ENCODE results near the gene DUXB. TPM values are rescaled to one million over a fixed set of nuclear protein-coding genes. Genes with fewer than 3 reads are reported as not detected.

Gene DUXB
- total RNA-seq, 2 experiments from 2014 or later: not detected

DNA sequence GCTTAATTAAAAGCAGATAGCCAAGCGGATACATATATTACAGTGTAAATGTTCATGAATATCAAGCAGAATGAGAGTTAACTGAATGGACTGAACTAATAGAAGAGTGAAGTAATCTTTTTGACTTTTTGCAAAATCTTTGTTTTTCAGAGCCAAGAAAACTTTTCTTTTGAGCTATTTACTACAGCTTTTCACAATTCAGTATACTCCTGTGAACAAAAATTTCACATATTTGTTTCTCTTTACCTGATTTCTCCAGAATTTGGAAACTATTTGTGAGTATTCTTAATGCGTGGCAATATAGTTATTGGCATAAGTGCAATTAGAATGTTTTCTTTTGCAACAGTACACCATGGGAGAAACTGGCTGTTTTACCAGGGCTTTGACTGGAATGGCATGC, 9.1 kb upstream of the DUXB start:
- no peak overlapping the region for H3K4me3 ChIP-seq (ENCODE audit: low read depth, low read length, poor library complexity, severe bottlenecking)
- H3K9me2 ChIP-seq (ENCODE audit: insufficient read depth, low read length): no peaks in the 10 kb centered on the region
- no peak overlapping the region for H3K27ac ChIP-seq (ENCODE audit: low read depth, low read length, poor library complexity, severe bottlenecking)
- H4K20me1 ChIP-seq (ENCODE audit: insufficient read depth, low read length): no peaks in the 10 kb centered on the region
- H2AFZ ChIP-seq (ENCODE audit: low read length): no peak overlapping the region
- ChIA-PET CTCF (ENCODE audit: unreplicated experiment) (no interaction called here), POLR2A (interaction anchor here (0.6 kb wide), 1 partner anchor 1729 kb away, joined by 6 read pairs; no protein-coding TSS in a partner anchor)
- no peak overlapping the region for H3K4me2 ChIP-seq (ENCODE audit: low read length)
- no TSS peak for BruUV-seq (replicated peaks)
- no peaks in the 10 kb centered on the region for H3K36me3 ChIP-seq (ENCODE audit: insufficient read depth, low read length)
- H3K79me2 ChIP-seq (ENCODE audit: insufficient read depth, low read depth, low read length): no peaks in the 10 kb centered on the region
- TF ChIP-seq EZH2phosphoT487 (IDR thresholded peaks at IDR 0.05; ENCODE audit: borderline replicate concordance, low read depth, low read length): no peak
- TF ChIP-seq, protein P1, sequence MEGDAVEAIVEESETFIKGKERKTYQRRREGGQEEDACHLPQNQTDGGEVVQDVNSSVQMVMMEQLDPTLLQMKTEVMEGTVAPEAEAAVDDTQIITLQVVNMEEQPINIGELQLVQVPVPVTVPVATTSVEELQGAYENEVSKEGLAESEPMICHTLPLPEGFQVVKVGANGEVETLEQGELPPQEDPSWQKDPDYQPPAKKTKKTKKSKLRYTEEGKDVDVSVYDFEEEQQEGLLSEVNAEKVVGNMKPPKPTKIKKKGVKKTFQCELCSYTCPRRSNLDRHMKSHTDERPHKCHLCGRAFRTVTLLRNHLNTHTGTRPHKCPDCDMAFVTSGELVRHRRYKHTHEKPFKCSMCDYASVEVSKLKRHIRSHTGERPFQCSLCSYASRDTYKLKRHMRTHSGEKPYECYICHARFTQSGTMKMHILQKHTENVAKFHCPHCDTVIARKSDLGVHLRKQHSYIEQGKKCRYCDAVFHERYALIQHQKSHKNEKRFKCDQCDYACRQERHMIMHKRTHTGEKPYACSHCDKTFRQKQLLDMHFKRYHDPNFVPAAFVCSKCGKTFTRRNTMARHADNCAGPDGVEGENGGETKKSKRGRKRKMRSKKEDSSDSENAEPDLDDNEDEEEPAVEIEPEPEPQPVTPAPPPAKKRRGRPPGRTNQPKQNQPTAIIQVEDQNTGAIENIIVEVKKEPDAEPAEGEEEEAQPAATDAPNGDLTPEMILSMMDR (conservative IDR thresholded peaks at IDR 0.05; ENCODE audit: low read length): no peak
- peak; percentile 28 for DNase-seq (ENCODE audit: low spot score)
- peaks cover 17% of the 10 kb centered on the region for H3K9me3 ChIP-seq (ENCODE audit: low read length)
- intact Hi-C loops (cut with micrococcal nuclease; ENCODE audit: unreplicated experiment): no loop called here
- no peaks in the 10 kb centered on the region for H3K4me1 ChIP-seq (ENCODE audit: insufficient read depth, low read length, poor library complexity, severe bottlenecking)

DNA sequence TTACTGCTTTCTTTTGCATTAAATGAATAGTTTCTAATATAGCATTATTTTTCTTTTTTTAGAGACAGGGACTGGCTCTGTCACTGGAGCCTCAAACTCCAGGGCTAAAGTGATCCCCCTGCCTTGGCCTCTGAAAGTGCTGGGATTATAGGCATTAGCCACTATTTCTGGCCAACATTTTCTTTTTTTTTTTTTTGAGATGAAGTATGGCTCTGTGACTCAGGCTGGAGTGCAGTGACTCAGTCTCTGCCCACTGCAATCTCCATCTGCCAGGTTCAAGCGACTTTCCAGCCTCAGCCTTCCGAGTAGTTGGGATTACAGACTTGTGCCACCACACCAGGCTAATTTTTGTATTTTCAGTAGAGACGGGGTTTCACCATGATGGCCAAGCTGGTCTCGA, 2.0 kb upstream of the DUXB start:
- H3K4me3 ChIP-seq (ENCODE audit: low read depth, low read length, poor library complexity, severe bottlenecking): no peak overlapping the region
- intact Hi-C loops (cut with micrococcal nuclease; ENCODE audit: unreplicated experiment): no loop called here
- no peaks in the 10 kb centered on the region for H4K20me1 ChIP-seq (ENCODE audit: insufficient read depth, low read length)
- H3K79me2 ChIP-seq (ENCODE audit: insufficient read depth, low read depth, low read length): no peaks in the 10 kb centered on the region
- no peak for TF ChIP-seq EZH2phosphoT487 (IDR thresholded peaks at IDR 0.05; ENCODE audit: borderline replicate concordance, low read depth, low read length)
- TF ChIP-seq, protein P1 (conservative IDR thresholded peaks at IDR 0.05; ENCODE audit: low read length): no peak
- no peaks in the 10 kb centered on the region for H3K36me3 ChIP-seq (ENCODE audit: insufficient read depth, low read length)
- ChIA-PET POLR2A (no interaction called here), CTCF (ENCODE audit: unreplicated experiment) (no interaction called here)
- H3K9me2 ChIP-seq (ENCODE audit: insufficient read depth, low read length): no peaks in the 10 kb centered on the region
- DNase-seq (ENCODE audit: low spot score): no peak
- no peaks in the 10 kb centered on the region for H3K4me1 ChIP-seq (ENCODE audit: insufficient read depth, low read length, poor library complexity, severe bottlenecking)
- H3K9me3 ChIP-seq (ENCODE audit: low read length): no peaks in the 10 kb centered on the region
- no peak overlapping the region for H3K4me2 ChIP-seq (ENCODE audit: low read length)
- H2AFZ ChIP-seq (ENCODE audit: low read length): no peak overlapping the region
- BruUV-seq (replicated peaks): no TSS peak
- no peak overlapping the region for H3K27ac ChIP-seq (ENCODE audit: low read depth, low read length, poor library complexity, severe bottlenecking)

DNA sequence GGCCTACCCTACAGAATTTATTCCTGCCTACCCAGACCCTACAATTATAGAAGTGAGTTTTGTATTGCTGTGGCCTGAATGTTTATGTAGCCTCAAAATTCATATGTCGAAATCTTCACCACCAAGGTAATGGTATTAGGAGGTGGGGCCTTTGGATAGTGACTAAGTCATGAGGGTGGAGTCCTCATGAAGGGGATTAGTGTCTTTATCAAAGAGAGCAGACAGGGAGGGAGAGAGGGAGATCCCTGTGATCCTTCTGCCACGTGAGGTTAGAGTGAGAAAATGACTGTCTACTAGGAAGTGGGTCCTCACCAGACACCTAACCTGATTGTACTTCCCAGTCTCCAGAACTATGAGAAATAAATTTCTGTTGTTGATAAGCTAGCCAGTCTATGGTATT, 981 bp upstream of the DUXB start:
- Histone ChIP-seq H3K36me3 (ENCODE audit: insufficient read depth, low read length) (no peaks in the 10 kb centered on the region), H3K4me3 (ENCODE audit: low read depth, low read length, poor library complexity, severe bottlenecking) (no peak overlapping the region), H3K4me2 (ENCODE audit: low read length) (no peak overlapping the region), H2AFZ (ENCODE audit: low read length) (no peak overlapping the region), H3K9me2 (ENCODE audit: insufficient read depth, low read length) (no peaks in the 10 kb centered on the region), H3K9me3 (ENCODE audit: low read length) (no peaks in the 10 kb centered on the region), H4K20me1 (ENCODE audit: insufficient read depth, low read length) (no peaks in the 10 kb centered on the region), H3K4me1 (ENCODE audit: insufficient read depth, low read length, poor library complexity, severe bottlenecking) (no peaks in the 10 kb centered on the region), H3K79me2 (ENCODE audit: insufficient read depth, low read depth, low read length) (no peaks in the 10 kb centered on the region), H3K27ac (ENCODE audit: low read depth, low read length, poor library complexity, severe bottlenecking) (no peak overlapping the region)
- ChIA-PET POLR2A (no interaction called here), CTCF (ENCODE audit: unreplicated experiment) (no interaction called here)
- no peak for TF ChIP-seq EZH2phosphoT487 (IDR thresholded peaks at IDR 0.05; ENCODE audit: borderline replicate concordance, low read depth, low read length)
- TF ChIP-seq, protein P1 (conservative IDR thresholded peaks at IDR 0.05; ENCODE audit: low read length): no peak
- intact Hi-C loops (cut with micrococcal nuclease; ENCODE audit: unreplicated experiment): no loop called here
- BruUV-seq (replicated peaks): no TSS peak
- DNase-seq (ENCODE audit: low spot score): no peak

Data from OCI-LY7 (cell line).